Camera-type eye (tissue), 1 donor: ENCODE results near the gene IRF2BP1. TPM values are rescaled to one million over a fixed set of nuclear protein-coding genes. Genes with fewer than 3 reads are reported as not detected.

Source experiments
- total RNA-seq: library from RNA; depleted of rRNA; stranded (reverse); fragments of >200 nt; gene quantifications from one replicate; pipeline ENCODE4 v1.2.3, GENCODE V29; 2014

IRF2BP1 gene
- 39.5 TPM for total RNA-seq

GRCh38 chr19:45885556-45886426 is at the start of gene IRF2BP1:
Gene IRF2BP1, minus strand, starts transcription at chr19:45886141. Its CDS starts 367 bp downstream, at chr19:45885774.

GRCh38 chr19:45913874-45914830 is 28.2 kb upstream of the IRF2BP1 start, which contains the start of gene NANOS2:
Gene NANOS2, minus strand, starts transcription at chr19:45914778. Its CDS starts 85 bp downstream, at chr19:45914693.

GRCh38 chr19:45901912-45902650 is 16.1 kb upstream of the IRF2BP1 start, which contains the start of gene MYPOP:
Gene MYPOP, minus strand, starts transcription at chr19:45902613. Its CDS starts 840 bp downstream, at chr19:45901773.

GRCh38 chr19:45863840-45864628 is 21.9 kb downstream of the IRF2BP1 start, which contains the start of gene FOXA3:
Gene FOXA3, plus strand, starts transcription at chr19:45864326. Its CDS starts 131 bp downstream, at chr19:45864457.

GRCh38 chr19:45862564-45863334 is 23.2 kb downstream of the IRF2BP1 start, which contains the start of gene SYMPK:
Gene SYMPK, minus strand, starts transcription at chr19:45863147. Its CDS starts 8,652 bp downstream, at chr19:45854495.

Other genes with a start within 250 kb of the IRF2BP1 start
- 17.7 TPM for gene EML2, start 246.7 kb downstream of the IRF2BP1 start, total RNA-seq
- gene GIPR, start 217.9 kb downstream of the IRF2BP1 start, total RNA-seq, result 0.11 TPM
- gene SNRPD2, start 194.2 kb downstream of the IRF2BP1 start, total RNA-seq, result 71.1 TPM
- gene QPCTL, start 193.5 kb downstream of the IRF2BP1 start, total RNA-seq, result 8.2 TPM
- gene FBXO46, start 155.2 kb downstream of the IRF2BP1 start, total RNA-seq, result 12.4 TPM
- gene MEIOSIN, start 152.7 kb downstream of the IRF2BP1 start, total RNA-seq, result not detected
- 14.7 TPM for gene SIX5, start 116.9 kb downstream of the IRF2BP1 start, total RNA-seq
- gene DMPK, start 103.7 kb downstream of the IRF2BP1 start, total RNA-seq, result 61.5 TPM
- 49.6 TPM for gene DMWD, start 93.3 kb downstream of the IRF2BP1 start, total RNA-seq
- 0.22 TPM for gene RSPH6A, start 70.8 kb downstream of the IRF2BP1 start, total RNA-seq
- gene SYMPK, start 23.0 kb downstream of the IRF2BP1 start, total RNA-seq, result 49.0 TPM
- not detected for gene FOXA3, start 21.8 kb downstream of the IRF2BP1 start, total RNA-seq
- 3.2 TPM for gene MYPOP, start 16.5 kb upstream of the IRF2BP1 start, total RNA-seq
- not detected for gene NANOS2, start 28.6 kb upstream of the IRF2BP1 start, total RNA-seq
- 10.1 TPM for gene NOVA2, start 87.7 kb upstream of the IRF2BP1 start, total RNA-seq
- gene CCDC61, start 109.3 kb upstream of the IRF2BP1 start, total RNA-seq, result 10.3 TPM
- gene PGLYRP1, start 136.9 kb upstream of the IRF2BP1 start, total RNA-seq, result 0.93 TPM
- gene IGFL4, start 154.9 kb upstream of the IRF2BP1 start, total RNA-seq, result 0.77 TPM
- not detected for gene IGFL3, start 238.5 kb upstream of the IRF2BP1 start, total RNA-seq